ENCODE measurements around the gene GALK1. TPM values are rescaled to one million over a fixed set of nuclear protein-coding genes. Genes with fewer than 3 reads are reported as not detected.
A peak's percentile ranks its signal among the peaks of the same experiment; 100 is the strongest.

GALK1 gene
- total and polyA plus RNA-seq, 2 experiments from 2014 or later: 63.7 to 161 TPM

DNA sequence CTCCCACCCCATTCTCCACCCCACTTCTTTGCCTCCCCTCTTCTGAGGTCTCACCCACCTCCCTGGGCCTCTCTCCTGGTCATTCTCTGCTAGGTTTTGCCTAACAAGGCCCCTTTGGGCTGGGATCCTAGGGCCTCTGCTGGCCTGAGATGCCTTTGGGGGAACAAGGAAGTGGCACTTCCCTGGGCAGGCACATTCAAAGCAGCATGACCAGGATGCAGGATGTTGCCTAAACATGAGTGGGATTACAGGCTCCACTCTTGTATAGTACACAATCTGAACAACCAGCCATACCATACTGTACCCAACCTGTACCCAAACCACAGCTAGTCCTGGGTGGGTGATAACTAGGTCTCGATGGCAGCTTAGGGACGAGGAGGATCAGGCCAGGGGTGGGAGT, 9.0 kb downstream of the GALK1 start:
- Histone ChIP-seq H3K4me3 (no peak overlapping the region), H3K27me3 (no peaks in the 10 kb centered on the region), H3K27ac (no peak overlapping the region), H3K4me2 (no peak overlapping the region), H3K36me3 (replicated peaks; ENCODE audit: insufficient read depth, low read depth) (no peaks in the 10 kb centered on the region), H3K79me2 (no peaks in the 10 kb centered on the region), H3K9me3 (ENCODE audit: low read depth) (no peaks in the 10 kb centered on the region), H3K4me1 (ENCODE audit: insufficient read depth) (peaks cover 14% of the 10 kb centered on the region), H3K9me2 (replicated peaks; ENCODE audit: insufficient read depth) (no peaks in the 10 kb centered on the region), H4K20me1 (ENCODE audit: insufficient read depth, poor library complexity, severe bottlenecking) (no peaks in the 10 kb centered on the region), H2AFZ (no peak overlapping the region)
- DNase-seq (ENCODE audit: low spot score): no peak
- 93% methylated on average over 2 of the region's 2 CpGs for WGBS (ENCODE audit: low lambda C conversion rate, missing lambda C conversion rate)
- TF ChIP-seq EZH2phosphoT487 (IDR thresholded peaks at IDR 0.05; ENCODE audit: low read depth, severe bottlenecking, unreplicated experiment): no peak
- no peak for TF ChIP-seq EZH2 (IDR thresholded peaks at IDR 0.05; ENCODE audit: borderline replicate concordance)
- TF ChIP-seq, protein P1, sequence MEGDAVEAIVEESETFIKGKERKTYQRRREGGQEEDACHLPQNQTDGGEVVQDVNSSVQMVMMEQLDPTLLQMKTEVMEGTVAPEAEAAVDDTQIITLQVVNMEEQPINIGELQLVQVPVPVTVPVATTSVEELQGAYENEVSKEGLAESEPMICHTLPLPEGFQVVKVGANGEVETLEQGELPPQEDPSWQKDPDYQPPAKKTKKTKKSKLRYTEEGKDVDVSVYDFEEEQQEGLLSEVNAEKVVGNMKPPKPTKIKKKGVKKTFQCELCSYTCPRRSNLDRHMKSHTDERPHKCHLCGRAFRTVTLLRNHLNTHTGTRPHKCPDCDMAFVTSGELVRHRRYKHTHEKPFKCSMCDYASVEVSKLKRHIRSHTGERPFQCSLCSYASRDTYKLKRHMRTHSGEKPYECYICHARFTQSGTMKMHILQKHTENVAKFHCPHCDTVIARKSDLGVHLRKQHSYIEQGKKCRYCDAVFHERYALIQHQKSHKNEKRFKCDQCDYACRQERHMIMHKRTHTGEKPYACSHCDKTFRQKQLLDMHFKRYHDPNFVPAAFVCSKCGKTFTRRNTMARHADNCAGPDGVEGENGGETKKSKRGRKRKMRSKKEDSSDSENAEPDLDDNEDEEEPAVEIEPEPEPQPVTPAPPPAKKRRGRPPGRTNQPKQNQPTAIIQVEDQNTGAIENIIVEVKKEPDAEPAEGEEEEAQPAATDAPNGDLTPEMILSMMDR (IDR thresholded peaks at IDR 0.05; ENCODE audit: poor library complexity): no peak

DNA sequence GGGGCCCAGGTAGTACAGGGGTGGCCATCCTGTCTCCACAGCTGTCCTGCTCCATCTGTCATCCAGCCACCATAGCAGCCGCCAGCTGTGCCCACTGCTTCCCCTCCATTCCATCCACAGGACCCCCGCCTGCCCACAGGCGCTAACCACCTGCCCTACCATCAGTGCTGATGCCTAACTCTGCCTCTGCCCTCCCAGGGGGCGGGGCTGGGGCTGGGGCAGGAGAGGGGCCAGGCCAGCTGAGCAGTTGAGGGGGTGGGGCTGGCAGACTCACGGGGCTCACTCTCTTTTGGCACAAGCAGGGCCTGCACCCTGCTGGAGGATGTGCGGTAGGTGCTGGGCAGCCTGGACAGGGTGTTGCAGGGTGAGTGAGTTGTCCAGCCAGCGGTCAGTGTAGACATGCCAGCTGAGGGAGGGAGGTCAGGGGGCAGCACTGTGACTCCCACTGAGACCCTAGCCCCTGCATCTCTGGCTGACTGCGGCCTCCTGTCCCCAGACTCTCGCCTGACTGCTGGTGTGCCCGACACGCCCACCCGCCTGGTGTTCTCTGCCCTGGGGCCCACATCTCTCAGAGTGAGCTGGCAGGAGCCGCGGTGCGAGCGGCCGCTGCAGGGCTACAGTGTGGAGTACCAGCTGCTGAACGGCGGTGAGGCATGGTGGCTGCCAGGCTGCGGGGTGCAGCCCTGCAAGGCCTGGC, 9.6 kb downstream of the GALK1 start:
- DNase-seq (ENCODE audit: low spot score): no peak
- Histone ChIP-seq H3K4me1 (ENCODE audit: insufficient read depth) (peaks cover 14% of the 10 kb centered on the region), H3K36me3 (replicated peaks; ENCODE audit: insufficient read depth, low read depth) (no peaks in the 10 kb centered on the region), H2AFZ (no peak overlapping the region), H3K27me3 (no peaks in the 10 kb centered on the region), H3K4me2 (no peak overlapping the region), H3K27ac (no peak overlapping the region), H3K9me2 (replicated peaks; ENCODE audit: insufficient read depth) (no peaks in the 10 kb centered on the region), H4K20me1 (ENCODE audit: insufficient read depth, poor library complexity, severe bottlenecking) (no peaks in the 10 kb centered on the region), H3K79me2 (no peaks in the 10 kb centered on the region), H3K4me3 (no peak overlapping the region), H3K9me3 (ENCODE audit: low read depth) (no peaks in the 10 kb centered on the region)
- WGBS (ENCODE audit: low lambda C conversion rate, missing lambda C conversion rate): 92% methylated on average over 19 of the region's 20 CpGs
- TF ChIP-seq, protein P1 (IDR thresholded peaks at IDR 0.05; ENCODE audit: poor library complexity): no peak
- TF ChIP-seq EZH2phosphoT487 (IDR thresholded peaks at IDR 0.05; ENCODE audit: low read depth, severe bottlenecking, unreplicated experiment) (no peak), EZH2 (IDR thresholded peaks at IDR 0.05; ENCODE audit: borderline replicate concordance) (no peak)

GRCh38 chr17:75754378-75755204, 10.4 kb downstream of the GALK1 start:
- WGBS (ENCODE audit: low lambda C conversion rate, missing lambda C conversion rate): 85% methylated on average over 22 of the region's 27 CpGs
- Histone ChIP-seq H3K36me3 (replicated peaks; ENCODE audit: insufficient read depth, low read depth) (no peaks in the 10 kb centered on the region), H2AFZ (no peak overlapping the region), H3K27me3 (no peaks in the 10 kb centered on the region), H3K4me2 (peak overlapping the region; percentile 84), H3K4me1 (ENCODE audit: insufficient read depth) (peaks cover 14% of the 10 kb centered on the region), H3K9me3 (ENCODE audit: low read depth) (no peaks in the 10 kb centered on the region), H3K79me2 (no peaks in the 10 kb centered on the region), H3K9me2 (replicated peaks; ENCODE audit: insufficient read depth) (no peaks in the 10 kb centered on the region), H3K27ac (peak overlapping the region; percentile 40), H3K4me3 (no peak overlapping the region), H4K20me1 (ENCODE audit: insufficient read depth, poor library complexity, severe bottlenecking) (no peaks in the 10 kb centered on the region)
- TF ChIP-seq EZH2 (IDR thresholded peaks at IDR 0.05; ENCODE audit: borderline replicate concordance) (no peak), EZH2phosphoT487 (IDR thresholded peaks at IDR 0.05; ENCODE audit: low read depth, severe bottlenecking, unreplicated experiment) (no peak)
- TF ChIP-seq, protein P1 (IDR thresholded peaks at IDR 0.05; ENCODE audit: poor library complexity): no peak
- DNase-seq (ENCODE audit: low spot score): no peak
